Prostate gland (tissue), 2 donors: ENCODE results near the gene NRXN3.

ENCODE experiments used
- CTCF ChIP-seq, 4 experiments: fragments of 200-600 bp in 2 of 4; fragments of 450-650 bp in 2 of 4; sonication (generic) in 2 of 4; IDR thresholded peaks; 1 replicate in 3 of 4; 2 replicates in 1 of 4; pipeline ENCODE4 v1.5.1; 2016 to 2019; ENCODE audit warnings: antibody characterized with exemption in 4 of 4, mild to moderate bottlenecking in 2 of 4, moderate library complexity in 2 of 4
- POLR2AphosphoS5 ChIP-seq: sonication (generic); formaldehyde crosslinking; IDR thresholded peaks from one replicate; pipeline ENCODE4 v1.6.1; 2017; ENCODE audit warnings: antibody characterized with exemption

GRCh38 chr14:78181270-78181669 is 11.1 kb downstream of the NRXN3 start:
- TF ChIP-seq POLR2AphosphoS5 (no peak), CTCF (IDR thresholded peaks at IDR 0.05) (no peak)
